H9 (cell line): ENCODE results near the gene DIAPH2. TPM values are rescaled to one million over a fixed set of nuclear protein-coding genes. Genes with fewer than 3 reads are reported as not detected.

Experiments used
- DNase-seq: peaks from one replicate; pipeline ENCODE4 v3.0.0-alpha.2; 2017
- H2AFZ ChIP-seq: one replicate; pipeline ENCODE4 v1.6.1; 2013; ENCODE audit warnings: mild to moderate bottlenecking, low read length, control low read depth, moderate library complexity
- H2AK5ac ChIP-seq: 2 replicates; pipeline ENCODE4 v1.6.1; 2013; ENCODE audit warnings: low read length, control low read depth, mixed read lengths; ENCODE audit not compliant: insufficient read length
- H2BK120ac ChIP-seq: one replicate; pipeline ENCODE4 v1.6.1; 2013; ENCODE audit warnings: low read depth, mild to moderate bottlenecking, low read length, control low read depth, inconsistent platforms; ENCODE audit not compliant: poor library complexity, severe bottlenecking
- H2BK12ac ChIP-seq: 2 replicates; pipeline ENCODE4 v1.6.1; 2013; ENCODE audit warnings: low read length, control low read depth, mixed read lengths, low read depth; ENCODE audit not compliant: insufficient read length
- H2BK15ac ChIP-seq: 2 replicates; pipeline ENCODE4 v1.6.1; 2013; ENCODE audit warnings: low read depth, low read length, control low read depth
- H2BK20ac ChIP-seq: one replicate; pipeline ENCODE4 v1.6.1; 2013; ENCODE audit warnings: low read depth, mild to moderate bottlenecking, low read length, control low read depth, inconsistent platforms; ENCODE audit not compliant: poor library complexity, severe bottlenecking
- H2BK5ac ChIP-seq: 2 replicates; pipeline ENCODE4 v1.6.1; 2013; ENCODE audit warnings: low read length, control low read depth, mixed read lengths; ENCODE audit not compliant: insufficient read length
- H3K14ac ChIP-seq: 2 replicates; pipeline ENCODE4 v1.6.1; 2013; ENCODE audit warnings: low read length, control low read depth; ENCODE audit not compliant: insufficient read depth
- H3K18ac ChIP-seq: 2 replicates; pipeline ENCODE4 v1.6.1; 2013; ENCODE audit warnings: low read depth, mild to moderate bottlenecking, mixed read lengths, low read length, control low read depth; ENCODE audit not compliant: insufficient read length
- H3K23ac ChIP-seq: 2 replicates; pipeline ENCODE4 v1.6.1; 2013; ENCODE audit warnings: low read length, control low read depth, mixed read lengths, low read depth; ENCODE audit not compliant: insufficient read length
- H3K23me2 ChIP-seq: 2 replicates; pipeline ENCODE4 v1.6.1; 2013; ENCODE audit warnings: low read depth, mild to moderate bottlenecking, mixed read lengths, low read length, control low read depth; ENCODE audit not compliant: insufficient read length, poor library complexity, severe bottlenecking
- H3K27ac ChIP-seq: 2 replicates; pipeline ENCODE4 v1.5.1; 2013; ENCODE audit warnings: low read length, control low read depth, mixed read lengths, low read depth; ENCODE audit not compliant: insufficient read length
- H3K27me3 ChIP-seq: 2 replicates; pipeline ENCODE4 v1.6.1; 2013; ENCODE audit warnings: low read length, control low read depth, inconsistent platforms; ENCODE audit not compliant: insufficient read depth
- H3K4ac ChIP-seq: 2 replicates; pipeline ENCODE4 v1.6.1; 2013; ENCODE audit warnings: low read depth, mild to moderate bottlenecking, control low read depth, inconsistent platforms, low read length, moderate library complexity
- H3K4me1 ChIP-seq: 2 replicates; pipeline ENCODE4 v1.6.1; 2013; ENCODE audit warnings: low read length, control low read depth, inconsistent platforms; ENCODE audit not compliant: insufficient read depth
- H3K4me2 ChIP-seq: 2 replicates; pipeline ENCODE4 v1.6.1; 2013; ENCODE audit warnings: low read length, control low read depth, mixed read lengths; ENCODE audit not compliant: insufficient read length, insufficient read depth
- H3K56ac ChIP-seq: 2 replicates; pipeline ENCODE4 v1.6.1; 2013; ENCODE audit warnings: low read depth, mild to moderate bottlenecking, mixed read lengths, low read length, control low read depth; ENCODE audit not compliant: insufficient read length
- H3K79me1 ChIP-seq: 2 replicates; pipeline ENCODE4 v1.6.1; 2013; ENCODE audit warnings: low read depth, mild to moderate bottlenecking, moderate library complexity, low read length, control low read depth, inconsistent platforms; ENCODE audit not compliant: insufficient read depth, poor library complexity, severe bottlenecking
- H3K79me2 ChIP-seq: 2 replicates; pipeline ENCODE4 v1.6.1; 2013; ENCODE audit warnings: low read length, control low read depth, inconsistent platforms; ENCODE audit not compliant: insufficient read depth
- H3K9ac ChIP-seq: 2 replicates; pipeline ENCODE4 v1.6.1; 2013; ENCODE audit warnings: low read length, control low read depth, mixed read lengths; ENCODE audit not compliant: insufficient read length; ENCODE audit errors: extremely low read depth
- H3K9me3 ChIP-seq: one replicate; pipeline ENCODE4 v1.6.1; 2013; ENCODE audit warnings: low read depth, low read length, inconsistent platforms; ENCODE audit not compliant: control insufficient read depth
- H3T11ph ChIP-seq: one replicate; pipeline ENCODE4 v1.6.1; 2013; ENCODE audit warnings: mild to moderate bottlenecking, low read length, control low read depth, inconsistent platforms
- H4K20me1 ChIP-seq: one replicate; pipeline ENCODE4 v1.6.1; 2013; ENCODE audit not compliant: control insufficient read depth, insufficient read length, insufficient read depth
- H4K5ac ChIP-seq: 2 replicates; pipeline ENCODE4 v1.6.1; 2013; ENCODE audit warnings: low read depth, mild to moderate bottlenecking, mixed read lengths, low read length, control low read depth; ENCODE audit not compliant: insufficient read length
- H4K8ac ChIP-seq: replicated peaks from 2 replicates; pipeline ENCODE4 v1.6.1; 2013; ENCODE audit warnings: low read length, control low read depth, mixed read lengths, low read depth; ENCODE audit not compliant: insufficient read length
- H4K91ac ChIP-seq: 2 replicates; pipeline ENCODE4 v1.6.1; 2013; ENCODE audit warnings: low read depth, mild to moderate bottlenecking, moderate library complexity, mixed read lengths, low read length, control low read depth; ENCODE audit not compliant: insufficient read length
- H3K27ac Mint-ChIP-seq, 3 experiments: 2 replicates in 2 of 3; 3 replicates in 1 of 3; pipeline ENCODE4 v1.8.0; 2020 to 2021; ENCODE audit warnings: mixed read lengths in 3 of 3, mild to moderate bottlenecking in 1 of 3, moderate library complexity in 1 of 3
- H3K27me3 Mint-ChIP-seq: 2 replicates; pipeline ENCODE4 v1.8.0; 2021; ENCODE audit warnings: low read depth, mild to moderate bottlenecking, moderate library complexity, mixed read lengths
- H3K36me3 Mint-ChIP-seq, 3 experiments: 2 replicates in 2 of 3; 3 replicates in 1 of 3; pipeline ENCODE4 v1.8.0; 2020 to 2021; ENCODE audit warnings: low read depth in 3 of 3, mixed read lengths in 3 of 3; ENCODE audit not compliant: insufficient read depth in 1 of 3
- H3K4me1 Mint-ChIP-seq, 2 experiments: 2 replicates each; pipeline ENCODE4 v1.8.0; 2020; ENCODE audit warnings: mixed read lengths in 2 of 2
- H3K4me3 Mint-ChIP-seq, 2 experiments: 2 replicates in 1 of 2; 3 replicates in 1 of 2; pipeline ENCODE4 v1.8.0; 2020 to 2021; ENCODE audit warnings: mild to moderate bottlenecking in 2 of 2, mixed read lengths in 2 of 2, moderate library complexity in 1 of 2
- H3K9me3 Mint-ChIP-seq, 2 experiments: 2 replicates in 1 of 2; 3 replicates in 1 of 2; pipeline ENCODE4 v1.8.0; 2020; ENCODE audit warnings: mild to moderate bottlenecking in 2 of 2, mixed read lengths in 2 of 2, moderate library complexity in 1 of 2
- CTCF ChIP-seq: fragments of 200-600 bp; sonication (generic); conservative IDR thresholded peaks from 3 replicates; pipeline ENCODE4 v1.8.0; 2021; ENCODE audit warnings: antibody characterized with exemption, mild to moderate bottlenecking
- WGBS: extraction: QIAGEN DNeasy Blood & Tissue Kit; methylation state at CpG from one replicate; pipeline ENCODE4 v1.1.7; 2013; ENCODE audit warnings: missing lambda C conversion rate, low lambda C conversion rate, mixed read lengths; ENCODE audit not compliant: insufficient read length; ENCODE audit errors: extremely low coverage; 5-methylcytosine and 5-hydroxymethylcytosine counted together
- total RNA-seq: library from RNA; stranded (reverse); gene quantifications from 2 replicates; pipeline ENCODE4 v1.2.1, GENCODE V29; 2021

The DIAPH2 gene
- total RNA-seq, 1 experiment from 2014 or later: 45.4 TPM

GRCh38 chrX:97358941-97359340, 674.3 kb downstream of the DIAPH2 start:
- H3K27ac Mint-ChIP-seq: no peak overlapping the region
- H3K9me3 Mint-ChIP-seq: no peaks in the 10 kb centered on the region
- peaks cover 3 to 34% (median 8%) of the 10 kb centered on the region in 3 experiments; a peak in 5 of 7 replicates for H3K36me3 Mint-ChIP-seq

More at GRCh38 chrX:97358941-97359340, 674.3 kb downstream of the DIAPH2 start:
- TF ChIP-seq CTCF: no peak
- H2BK15ac ChIP-seq: no peak overlapping the region
- no peak overlapping the region for H3K4me2 ChIP-seq
- H3K14ac ChIP-seq: no peak overlapping the region
- H3K79me1 ChIP-seq: no peaks in the 10 kb centered on the region
- H3K9ac ChIP-seq: no peak overlapping the region
- no peak overlapping the region for H3K56ac ChIP-seq
- no peaks in the 10 kb centered on the region for H3K9me3 ChIP-seq
- H3K18ac ChIP-seq: no peak overlapping the region
- H2BK5ac ChIP-seq: no peak overlapping the region
- H3K4me1 ChIP-seq: 0 out of 2 replicates have a peak, but pooled peaks cover 3% of the 10 kb centered on the region
- no peak overlapping the region for H2AFZ ChIP-seq
- DNase-seq: no peak
- H2AK5ac ChIP-seq: no peak overlapping the region
- H3K4me1 Mint-ChIP-seq: peaks cover 14 to 18% of the 10 kb centered on the region in 2 experiments
- no peak overlapping the region for H3K27ac ChIP-seq
- no peaks in the 10 kb centered on the region for H3K27me3 Mint-ChIP-seq
- WGBS: no CpG with 5 or more reads among the region's 2 CpGs
- no peak overlapping the region for H3K4ac ChIP-seq
- no peaks in the 10 kb centered on the region for H3K27me3 ChIP-seq
- H3K4me3 Mint-ChIP-seq: no peak overlapping the region
- H2BK20ac ChIP-seq: no peak overlapping the region
- H4K20me1 ChIP-seq: no peaks in the 10 kb centered on the region
- no peak overlapping the region for H2BK120ac ChIP-seq
- H3K79me2 ChIP-seq: no peaks in the 10 kb centered on the region; the same call in 1 of the 2 replicates
- no peak overlapping the region for H2BK12ac ChIP-seq
- H3K23me2 ChIP-seq: no peaks in the 10 kb centered on the region
- no peak overlapping the region for H3T11ph ChIP-seq
- H4K5ac ChIP-seq: no peak overlapping the region
- no peak overlapping the region for H3K23ac ChIP-seq
- H4K91ac ChIP-seq: no peak overlapping the region
- no peak overlapping the region for H4K8ac ChIP-seq
